HepG2 (cell line): ENCODE results near the gene ZNF512B. TPM values are rescaled to one million over a fixed set of nuclear protein-coding genes. Genes with fewer than 3 reads are reported as not detected.

Experiments used
- ARID3A ChIP-seq: IDR thresholded peaks from 2 replicates; pipeline ENCODE4 v1.6.1; 2012; ENCODE audit warnings: low read depth, low read length, improper control_type of control experiment
- CC2D1A ChIP-seq: sonication (generic); formaldehyde crosslinking; IDR thresholded peaks from 2 replicates; pipeline ENCODE4 v1.8.1; 2023; ENCODE audit warnings: mild to moderate bottlenecking, missing genetic modification reagents
- CCDC6 ChIP-seq: sonication (generic); formaldehyde crosslinking; IDR thresholded peaks from 2 replicates; pipeline ENCODE4 v1.8.1; 2022; ENCODE audit warnings: mild to moderate bottlenecking, missing genetic modification reagents, moderate library complexity
- HNF4A ChIP-seq: sonication (generic); formaldehyde crosslinking; IDR thresholded peaks from 2 replicates; pipeline ENCODE4 v1.4.0; 2020; ENCODE audit warnings: missing genetic modification reagents
- HNRNPL ChIP-seq: fragments of 200-400 bp; formaldehyde crosslinking; IDR thresholded peaks from 2 replicates; pipeline ENCODE4 v1.6.1; 2017; ENCODE audit warnings: mild to moderate bottlenecking, low read depth, low read length
- KDM2A ChIP-seq: sonication (generic); formaldehyde crosslinking; IDR thresholded peaks from 2 replicates; pipeline ENCODE4 v1.4.0; 2020; ENCODE audit warnings: low read depth, missing genetic modification reagents, borderline replicate concordance
- MEF2D ChIP-seq: sonication (generic); formaldehyde crosslinking; IDR thresholded peaks from 2 replicates; pipeline ENCODE4 v1.5.1; 2020; ENCODE audit warnings: mild to moderate bottlenecking, missing genetic modification reagents
- MIXL1 ChIP-seq: IDR thresholded peaks from 2 replicates; pipeline ENCODE4 v1.6.1; 2016
- MTA3 ChIP-seq: sonication (generic); formaldehyde crosslinking; IDR thresholded peaks from 2 replicates; pipeline ENCODE4 v1.4.0; 2020; ENCODE audit warnings: missing genetic modification reagents
- NFYC ChIP-seq: IDR thresholded peaks from 2 replicates; pipeline ENCODE4 v1.6.1; 2016; ENCODE audit warnings: missing genetic modification reagents, missing compliant biosample characterization
- NR2C2 ChIP-seq: sonication (generic); formaldehyde crosslinking; IDR thresholded peaks from 2 replicates; pipeline ENCODE4 v1.4.0; 2020; ENCODE audit warnings: missing genetic modification reagents, mild to moderate bottlenecking, moderate library complexity, borderline replicate concordance
- ONECUT2 ChIP-seq: sonication (generic); formaldehyde crosslinking; IDR thresholded peaks from 2 replicates; pipeline ENCODE4 v1.4.0; 2020; ENCODE audit warnings: missing genetic modification reagents
- REXO4 ChIP-seq: sonication (generic); formaldehyde crosslinking; IDR thresholded peaks from 2 replicates; pipeline ENCODE4 v1.8.0; 2022; ENCODE audit warnings: missing genetic modification reagents, mild to moderate bottlenecking, borderline replicate concordance
- RFX3 ChIP-seq: IDR thresholded peaks from 2 replicates; pipeline ENCODE4 v1.6.1; 2016; ENCODE audit warnings: missing biosample characterization, missing genetic modification reagents
- RFX5 ChIP-seq: IDR thresholded peaks from 2 replicates; pipeline ENCODE4 v1.6.1; 2011; ENCODE audit warnings: low read depth, low read length, improper control_type of control experiment
- SAP130 ChIP-seq: IDR thresholded peaks from 2 replicates; pipeline ENCODE4 v1.6.1; 2016; ENCODE audit warnings: low read depth
- SP140L ChIP-seq: sonication (generic); formaldehyde crosslinking; IDR thresholded peaks from 2 replicates; pipeline ENCODE4 v1.4.0; 2020; ENCODE audit warnings: missing genetic modification reagents, borderline replicate concordance
- SRSF1 ChIP-seq: fragments of 200-400 bp; formaldehyde crosslinking; optimal IDR thresholded peaks from 2 replicates; pipeline ENCODE3; 2017; ENCODE audit warnings: mild to moderate bottlenecking, low read depth, low read length, moderate library complexity
- STAG1 ChIP-seq: sonication (generic); formaldehyde crosslinking; IDR thresholded peaks from 2 replicates; pipeline ENCODE4 v1.4.0; 2020; ENCODE audit warnings: missing genetic modification reagents
- STAT5B ChIP-seq: sonication (generic); formaldehyde crosslinking; IDR thresholded peaks from 2 replicates; pipeline ENCODE4 v1.4.0; 2020; ENCODE audit warnings: missing genetic modification reagents
- TRIM24 ChIP-seq: sonication (generic); formaldehyde crosslinking; IDR thresholded peaks from 2 replicates; pipeline ENCODE4 v1.8.0; 2022; ENCODE audit warnings: mild to moderate bottlenecking, missing genetic modification reagents
- WIZ ChIP-seq: sonication (generic); formaldehyde crosslinking; IDR thresholded peaks from 2 replicates; pipeline ENCODE4 v1.5.1; 2020; ENCODE audit warnings: mild to moderate bottlenecking, missing genetic modification reagents
- ZNF468 ChIP-seq: sonication (generic); formaldehyde crosslinking; IDR thresholded peaks from 2 replicates; pipeline ENCODE4 v1.8.0; 2022; ENCODE audit warnings: mild to moderate bottlenecking, moderate library complexity, missing genetic modification reagents
- ZNF709 ChIP-seq: sonication (generic); formaldehyde crosslinking; IDR thresholded peaks from 2 replicates; pipeline ENCODE4 v1.5.0; 2020; ENCODE audit warnings: mild to moderate bottlenecking, missing genetic modification reagents
- ZNF761 ChIP-seq: sonication (generic); formaldehyde crosslinking; conservative IDR thresholded peaks from 2 replicates; pipeline ENCODE4 v1.4.0; 2020; ENCODE audit warnings: mild to moderate bottlenecking, missing genetic modification reagents
- ZNF781 ChIP-seq: sonication (generic); formaldehyde crosslinking; IDR thresholded peaks from 2 replicates; pipeline ENCODE4 v1.5.1; 2020; ENCODE audit warnings: borderline replicate concordance, mild to moderate bottlenecking, missing genetic modification reagents; ENCODE audit errors: not compliant biosample characterization
- ZNF878 ChIP-seq: sonication (generic); formaldehyde crosslinking; IDR thresholded peaks from 2 replicates; pipeline ENCODE4 v1.8.1; 2023; ENCODE audit warnings: mild to moderate bottlenecking, missing genetic modification reagents, moderate library complexity
- polyA plus RNA-seq, 8 experiments: library from polyadenylated mRNA; depleted of rRNA in 3 of 8; stranded (reverse) in 7 of 8; unstranded in 1 of 8; fragments of >200 nt; fragmentation: Illumina TruSeq in 4 of 8; extraction: Trizol in 4 of 8; gene quantifications; 2 replicates each; pipeline versions ENCODE4 v1.2.1 to v1.2.3, GENCODE V29; 2011 to 2016; ENCODE audit warnings: low read depth in 4 of 8, missing spikeins in 1 of 8, mixed read lengths in 1 of 8; ENCODE audit not compliant: insufficient read depth in 1 of 8
- total RNA-seq, 5 experiments: library from RNA; depleted of rRNA; stranded (reverse); fragments of >200 nt; fragmentation: Illumina TruSeq; extraction: Trizol; gene quantifications; 2 replicates each; pipeline ENCODE4 v1.2.3, GENCODE V29; 2016; ENCODE audit warnings: low read depth in 1 of 5
- TF ChIP-seq, protein P1 (sequence below): sonication (generic); formaldehyde crosslinking; IDR thresholded peaks from 2 replicates; pipeline ENCODE4 v1.8.0; 2022; ENCODE audit warnings: missing genetic modification reagents, mild to moderate bottlenecking, borderline replicate concordance
- TF ChIP-seq, protein P2 (sequence below): sonication (generic); formaldehyde crosslinking; conservative IDR thresholded peaks from 2 replicates; pipeline ENCODE4 v1.4.0; 2020; ENCODE audit warnings: missing genetic modification reagents

The ZNF512B gene
- total and polyA plus RNA-seq, 2 of the 13 experiments (the other 11 are each of a cell fraction or from before 2014, with no cell fraction given), result 11.5 to 30.6 TPM

- TF ChIP-seq REXO4 (0 out of 2 replicates have a peak, but pooled peaks have one; percentile 25), STAT5B (CRISPR knock-in tag) (peak; percentile 21; the same call in 1 of the 2 replicates), CCDC6 (no peak; the same call in 1 of the 2 replicates), ZNF468 (CRISPR knock-in tag) (peak; percentile 33), WIZ (CRISPR knock-in tag) (0 out of 2 replicates have a peak, but pooled peaks have one; percentile 29), ZNF761 (CRISPR knock-in tag) (no peak), TRIM24 (CRISPR knock-in tag) (no peak), SP140L (no peak), HNF4A (CRISPR knock-in tag) (no peak), ZNF781 (no peak), NR2C2 (CRISPR knock-in tag) (no peak), NFYC (no peak), MIXL1 (0 out of 2 replicates have a peak, but pooled peaks have one; percentile 6), ZNF878 (peak; percentile 18; the same call in 1 of the 2 replicates), SAP130 (CRISPR knock-in tag) (peak; percentile 89), STAG1 (0 out of 2 replicates have a peak, but pooled peaks have one; percentile 11), ARID3A (no peak), ZNF709 (CRISPR knock-in tag) (peak; percentile 77), MEF2D (CRISPR knock-in tag) (no peak), RFX5 (no peak), SRSF1 (peak; percentile 86), ONECUT2 (CRISPR knock-in tag) (no peak), MTA3 (CRISPR knock-in tag) (no peak), CC2D1A (CRISPR knock-in tag) (no peak), KDM2A (CRISPR knock-in tag) (peak; percentile 28), HNRNPL (no peak; the same call in 1 of the 2 replicates), RFX3 (CRISPR knock-in tag) (no peak)
- TF ChIP-seq, protein P1, sequence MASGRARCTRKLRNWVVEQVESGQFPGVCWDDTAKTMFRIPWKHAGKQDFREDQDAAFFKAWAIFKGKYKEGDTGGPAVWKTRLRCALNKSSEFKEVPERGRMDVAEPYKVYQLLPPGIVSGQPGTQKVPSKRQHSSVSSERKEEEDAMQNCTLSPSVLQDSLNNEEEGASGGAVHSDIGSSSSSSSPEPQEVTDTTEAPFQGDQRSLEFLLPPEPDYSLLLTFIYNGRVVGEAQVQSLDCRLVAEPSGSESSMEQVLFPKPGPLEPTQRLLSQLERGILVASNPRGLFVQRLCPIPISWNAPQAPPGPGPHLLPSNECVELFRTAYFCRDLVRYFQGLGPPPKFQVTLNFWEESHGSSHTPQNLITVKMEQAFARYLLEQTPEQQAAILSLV (CRISPR knock-in tag), result peak; percentile 74; the same call in 1 of the 2 replicates
- TF ChIP-seq, protein P2, sequence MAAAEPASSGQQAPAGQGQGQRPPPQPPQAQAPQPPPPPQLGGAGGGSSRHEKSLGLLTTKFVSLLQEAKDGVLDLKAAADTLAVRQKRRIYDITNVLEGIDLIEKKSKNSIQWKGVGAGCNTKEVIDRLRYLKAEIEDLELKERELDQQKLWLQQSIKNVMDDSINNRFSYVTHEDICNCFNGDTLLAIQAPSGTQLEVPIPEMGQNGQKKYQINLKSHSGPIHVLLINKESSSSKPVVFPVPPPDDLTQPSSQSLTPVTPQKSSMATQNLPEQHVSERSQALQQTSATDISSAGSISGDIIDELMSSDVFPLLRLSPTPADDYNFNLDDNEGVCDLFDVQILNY (CRISPR knock-in tag), result no peak
These were observed 10.0 kb upstream of the ZNF512B start, which contains the start of gene SAMD10 (continued) for GRCh38 chr20:63979557-63980316.
